ENCODE results near the gene CLDN19.
A peak's percentile ranks its signal among the peaks of the same experiment; 100 is the strongest.

The CLDN19 gene, protein sequence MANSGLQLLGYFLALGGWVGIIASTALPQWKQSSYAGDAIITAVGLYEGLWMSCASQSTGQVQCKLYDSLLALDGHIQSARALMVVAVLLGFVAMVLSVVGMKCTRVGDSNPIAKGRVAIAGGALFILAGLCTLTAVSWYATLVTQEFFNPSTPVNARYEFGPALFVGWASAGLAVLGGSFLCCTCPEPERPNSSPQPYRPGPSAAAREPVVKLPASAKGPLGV

DNA sequence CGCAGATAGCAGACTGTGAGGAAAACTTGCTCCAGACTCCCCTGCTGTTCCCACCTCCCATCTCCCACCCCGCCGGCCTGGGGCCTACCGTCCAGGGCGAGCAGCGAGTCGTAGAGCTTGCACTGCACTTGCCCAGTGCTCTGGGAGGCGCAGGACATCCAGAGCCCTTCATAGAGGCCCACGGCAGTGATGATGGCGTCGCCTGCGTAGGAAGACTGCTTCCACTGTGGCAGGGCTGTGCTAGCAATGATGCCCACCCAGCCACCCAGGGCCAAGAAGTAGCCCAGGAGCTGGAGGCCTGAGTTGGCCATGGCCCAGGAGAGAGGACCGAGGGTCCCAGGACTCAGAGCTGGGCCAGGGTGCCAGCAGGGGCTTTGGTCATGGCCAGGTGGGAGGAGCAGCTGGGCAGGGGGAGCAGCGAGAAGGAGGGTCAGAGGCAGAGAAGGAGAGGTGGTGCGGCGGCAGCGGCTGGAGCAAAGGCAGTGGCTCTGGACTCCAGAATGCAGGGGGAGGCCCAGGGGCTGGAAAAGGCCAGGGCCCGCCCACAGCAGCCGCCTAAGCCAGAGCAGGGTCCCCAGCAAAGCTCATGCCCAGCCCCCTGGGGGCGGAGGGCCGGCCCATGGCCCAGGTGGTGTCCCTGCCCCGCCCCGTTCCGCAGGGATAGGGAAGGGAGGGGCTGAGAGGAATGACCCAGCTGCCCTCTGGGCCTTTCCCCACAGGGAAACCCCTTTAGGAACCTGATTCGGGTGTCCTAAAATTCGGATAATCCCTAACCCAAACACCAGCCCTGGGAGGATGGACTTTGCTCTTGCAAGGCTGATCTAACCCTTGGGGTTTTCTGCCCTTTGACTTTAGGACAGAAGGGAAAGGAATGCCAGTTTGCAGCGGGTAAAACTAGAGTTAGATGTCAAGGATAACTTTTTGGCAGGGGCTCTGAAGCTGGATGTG lies at the start of gene CLDN19:
TSS of gene CLDN19 (minus strand) at position 484 of the 948 bp plus-strand sequence. CDS start at position 311, 173 bp downstream.
- TF ChIP-seq, protein P1, sequence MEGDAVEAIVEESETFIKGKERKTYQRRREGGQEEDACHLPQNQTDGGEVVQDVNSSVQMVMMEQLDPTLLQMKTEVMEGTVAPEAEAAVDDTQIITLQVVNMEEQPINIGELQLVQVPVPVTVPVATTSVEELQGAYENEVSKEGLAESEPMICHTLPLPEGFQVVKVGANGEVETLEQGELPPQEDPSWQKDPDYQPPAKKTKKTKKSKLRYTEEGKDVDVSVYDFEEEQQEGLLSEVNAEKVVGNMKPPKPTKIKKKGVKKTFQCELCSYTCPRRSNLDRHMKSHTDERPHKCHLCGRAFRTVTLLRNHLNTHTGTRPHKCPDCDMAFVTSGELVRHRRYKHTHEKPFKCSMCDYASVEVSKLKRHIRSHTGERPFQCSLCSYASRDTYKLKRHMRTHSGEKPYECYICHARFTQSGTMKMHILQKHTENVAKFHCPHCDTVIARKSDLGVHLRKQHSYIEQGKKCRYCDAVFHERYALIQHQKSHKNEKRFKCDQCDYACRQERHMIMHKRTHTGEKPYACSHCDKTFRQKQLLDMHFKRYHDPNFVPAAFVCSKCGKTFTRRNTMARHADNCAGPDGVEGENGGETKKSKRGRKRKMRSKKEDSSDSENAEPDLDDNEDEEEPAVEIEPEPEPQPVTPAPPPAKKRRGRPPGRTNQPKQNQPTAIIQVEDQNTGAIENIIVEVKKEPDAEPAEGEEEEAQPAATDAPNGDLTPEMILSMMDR (IDR thresholded peaks at IDR 0.05; ENCODE audit: extremely low read depth, missing control alignments): no peak
- no peak for DNase-seq (ENCODE audit: low spot score)

DNA sequence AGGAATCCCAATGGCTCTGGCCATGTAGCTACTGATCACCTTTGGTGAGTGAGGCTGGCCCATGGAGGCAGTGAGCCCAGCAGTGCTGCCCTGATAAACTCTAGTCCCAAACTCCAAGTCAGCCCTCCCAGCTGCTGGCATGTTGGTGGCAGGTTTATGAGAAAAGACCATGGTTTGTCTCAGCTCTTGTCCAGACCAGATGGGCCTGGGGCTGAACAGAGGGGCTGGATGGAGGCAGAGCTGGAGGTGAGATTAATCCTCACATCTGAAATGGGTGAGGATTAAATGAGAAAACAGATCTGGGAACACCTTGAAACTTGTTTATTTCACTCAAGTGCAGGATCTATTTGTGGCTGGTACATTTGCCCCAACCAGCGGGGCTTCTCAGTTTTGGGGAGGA lies 48.0 kb upstream of the CLDN19 start:
- TF ChIP-seq, protein P1 (IDR thresholded peaks at IDR 0.05; ENCODE audit: extremely low read depth, missing control alignments): no peak
- no peak for DNase-seq (ENCODE audit: low spot score)

DNA sequence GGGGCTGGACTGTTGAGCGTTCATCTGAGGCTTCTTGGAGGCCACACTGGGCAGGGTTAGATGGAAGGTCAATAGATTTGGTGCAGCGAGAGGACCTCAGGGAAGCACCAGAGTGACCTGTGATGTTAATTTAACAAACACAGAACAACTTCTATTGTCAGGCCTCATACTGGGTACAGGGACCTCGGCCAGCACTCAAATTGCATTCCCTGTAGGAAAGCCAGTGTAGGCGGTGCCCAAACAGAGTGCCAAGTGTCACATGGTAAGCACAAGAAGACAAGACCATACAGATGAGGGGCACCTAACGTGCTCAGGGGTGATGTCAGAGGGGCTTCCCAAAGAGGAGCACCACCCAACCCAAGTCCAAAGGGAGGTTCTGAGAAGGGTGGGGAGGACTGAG lies 46.1 kb upstream of the CLDN19 start:
- TF ChIP-seq, protein P1 (IDR thresholded peaks at IDR 0.05; ENCODE audit: extremely low read depth, missing control alignments): no peak
- DNase-seq (ENCODE audit: low spot score): no peak

DNA sequence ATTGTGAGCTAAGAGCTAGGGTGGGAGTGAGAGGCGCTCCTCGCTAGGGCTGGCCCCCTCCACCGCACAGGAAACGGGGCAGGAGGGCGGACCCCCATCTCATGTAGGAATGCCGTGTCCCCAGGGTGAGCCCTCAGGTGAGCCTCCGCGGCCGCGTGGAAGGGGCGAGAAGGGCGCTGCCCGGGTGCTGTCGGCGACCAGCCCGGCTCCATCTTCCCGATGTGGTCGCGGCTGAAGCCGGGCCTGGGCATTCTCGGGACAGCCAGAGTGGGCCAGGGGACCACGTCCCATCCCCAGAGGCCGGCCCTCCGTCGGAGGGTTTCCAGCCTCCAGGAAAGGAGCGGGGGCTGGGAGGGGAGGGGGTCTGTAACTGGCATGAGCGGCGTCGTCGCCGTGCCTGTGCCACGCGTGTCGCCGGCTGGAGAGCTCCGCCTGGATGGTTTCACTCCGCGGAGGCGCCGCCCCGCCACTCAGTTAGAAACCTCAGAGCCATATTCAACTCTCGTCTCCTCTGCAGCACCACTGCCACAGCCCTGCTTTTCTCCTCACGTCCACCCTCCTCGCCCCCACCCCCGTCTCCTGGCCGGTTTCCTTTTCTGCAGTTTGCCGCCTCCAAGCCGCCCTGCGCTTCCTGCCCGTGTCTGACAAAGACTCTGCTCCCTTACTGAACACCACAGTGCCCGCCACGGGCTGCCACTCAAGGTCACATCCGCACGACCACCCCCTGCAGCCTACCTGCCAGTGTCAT lies 45.1 kb upstream of the CLDN19 start, which contains the start of gene TMEM269:
TSS of gene TMEM269 (plus strand) at position 46 of the 748 bp plus-strand sequence. CDS start 4,903 bp downstream, outside the sequence.
- DNase-seq (ENCODE audit: low spot score): peak; percentile 65
- TF ChIP-seq, protein P1 (IDR thresholded peaks at IDR 0.05; ENCODE audit: extremely low read depth, missing control alignments): no peak

DNA sequence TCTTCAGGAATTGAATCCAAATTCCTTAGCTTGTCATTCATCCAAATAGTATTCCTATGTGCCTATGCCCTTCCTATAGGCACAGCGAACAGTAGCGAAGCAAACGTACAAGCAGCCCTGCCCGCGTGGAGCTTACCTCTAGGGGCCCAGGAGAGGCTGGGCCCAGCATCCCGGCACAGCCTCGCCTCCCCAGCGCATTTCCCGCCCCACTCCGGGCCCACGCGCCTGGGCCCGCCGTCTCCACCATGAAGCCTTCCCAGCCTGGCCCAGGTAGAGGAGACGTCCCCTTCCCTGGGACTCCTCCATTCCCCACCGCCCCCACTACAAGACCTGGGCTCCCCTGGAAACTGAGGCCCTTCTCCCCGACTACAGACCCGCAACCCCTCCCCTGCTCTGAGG lies 44.5 kb upstream of the CLDN19 start:
- TF ChIP-seq, protein P1 (IDR thresholded peaks at IDR 0.05; ENCODE audit: extremely low read depth, missing control alignments): no peak
- no peak for DNase-seq (ENCODE audit: low spot score)

DNA sequence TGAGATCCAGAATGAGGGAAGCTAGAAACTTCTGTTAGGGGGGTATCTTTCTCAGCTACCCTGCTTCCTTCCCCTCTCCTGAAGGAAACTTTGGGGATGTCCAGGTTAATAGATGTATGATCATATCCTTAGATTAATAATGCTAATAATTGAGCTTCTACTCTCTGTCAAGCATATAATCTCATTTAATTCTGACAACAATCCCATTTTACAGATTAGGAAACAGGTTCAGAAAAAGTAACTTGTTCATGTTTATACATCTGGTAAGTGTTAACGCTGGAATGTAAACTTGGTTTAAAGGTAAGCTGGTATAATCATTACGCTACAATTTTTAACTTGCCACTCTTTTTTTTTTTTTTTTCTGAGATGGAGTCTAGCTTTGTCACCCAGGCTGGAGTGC lies 43.1 kb upstream of the CLDN19 start:
- TF ChIP-seq, protein P1 (IDR thresholded peaks at IDR 0.05; ENCODE audit: extremely low read depth, missing control alignments): no peak
- DNase-seq (ENCODE audit: low spot score): no peak
